ENCODE results near the gene PRSS22. TPM values are rescaled to one million over a fixed set of nuclear protein-coding genes. Genes with fewer than 3 reads are reported as not detected.

PRSS22 gene
- total RNA-seq, 1 donor = not detected

GRCh38 chr16:2821487-2822157 is 36.3 kb downstream of the PRSS22 start:
- H2AFZ ChIP-seq (ENCODE audit: low read length) = no peak overlapping the region
- H3K36me3 ChIP-seq (ENCODE audit: insufficient read depth, low read length) = no peaks in the 10 kb centered on the region
- peaks cover 20% of the 10 kb centered on the region for H3K27me3 ChIP-seq (ENCODE audit: insufficient read depth, low read length)
- no peak overlapping the region for H3K27ac ChIP-seq (ENCODE audit: low read depth, low read length)
- H3K4me3 ChIP-seq (ENCODE audit: insufficient read depth, low read length) = no peak overlapping the region
- H4K20me1 ChIP-seq (ENCODE audit: insufficient read depth, low read length) = no peaks in the 10 kb centered on the region
- no peaks in the 10 kb centered on the region for H3K9me3 ChIP-seq (ENCODE audit: low read depth, low read length)
- DNase-seq (ENCODE audit: insufficient read length, low spot score, missing footprints) = peak; percentile 86
- H3K4me1 ChIP-seq (ENCODE audit: insufficient read depth, low read length) = no peaks in the 10 kb centered on the region
- TF ChIP-seq CTCF (IDR thresholded peaks at IDR 0.05; ENCODE audit: extremely low read depth, low read depth, low read length) = no peak
- no peaks in the 10 kb centered on the region for H3K79me2 ChIP-seq (ENCODE audit: insufficient read depth, low read length)
- H3K4me2 ChIP-seq (ENCODE audit: insufficient read depth, low read length) = no peak overlapping the region

- Histone ChIP-seq H3K4me2 (ENCODE audit: insufficient read depth, low read length) (no peak overlapping the region), H3K9me3 (ENCODE audit: low read depth, low read length) (no peaks in the 10 kb centered on the region), H4K20me1 (ENCODE audit: insufficient read depth, low read length) (no peaks in the 10 kb centered on the region), H3K4me1 (ENCODE audit: insufficient read depth, low read length) (no peaks in the 10 kb centered on the region), H3K27ac (ENCODE audit: low read depth, low read length) (no peak overlapping the region), H3K27me3 (ENCODE audit: insufficient read depth, low read length) (peaks cover 19% of the 10 kb centered on the region), H3K4me3 (ENCODE audit: insufficient read depth, low read length) (no peak overlapping the region), H3K36me3 (ENCODE audit: insufficient read depth, low read length) (no peaks in the 10 kb centered on the region), H3K79me2 (ENCODE audit: insufficient read depth, low read length) (no peaks in the 10 kb centered on the region), H2AFZ (ENCODE audit: low read length) (no peak overlapping the region)
- TF ChIP-seq CTCF (IDR thresholded peaks at IDR 0.05; ENCODE audit: extremely low read depth, low read depth, low read length) = no peak
- peak; percentile 73 for DNase-seq (ENCODE audit: insufficient read length, low spot score, missing footprints)
Measured at GRCh38 chr16:2820836-2821486, 37.0 kb downstream of the PRSS22 start.

GRCh38 chr16:2819939-2820835 is 37.8 kb downstream of the PRSS22 start:
- no peak for TF ChIP-seq CTCF (IDR thresholded peaks at IDR 0.05; ENCODE audit: extremely low read depth, low read depth, low read length)
- no peak overlapping the region for H3K4me2 ChIP-seq (ENCODE audit: insufficient read depth, low read length)
- peaks cover 27% of the 10 kb centered on the region for H3K27me3 ChIP-seq (ENCODE audit: insufficient read depth, low read length)
- no peak overlapping the region for H2AFZ ChIP-seq (ENCODE audit: low read length)
- no peaks in the 10 kb centered on the region for H4K20me1 ChIP-seq (ENCODE audit: insufficient read depth, low read length)
- no peak overlapping the region for H3K27ac ChIP-seq (ENCODE audit: low read depth, low read length)
- no peaks in the 10 kb centered on the region for H3K36me3 ChIP-seq (ENCODE audit: insufficient read depth, low read length)
- no peaks in the 10 kb centered on the region for H3K9me3 ChIP-seq (ENCODE audit: low read depth, low read length)
- no peaks in the 10 kb centered on the region for H3K79me2 ChIP-seq (ENCODE audit: insufficient read depth, low read length)
- peak; percentile 65 for DNase-seq (ENCODE audit: insufficient read length, low spot score, missing footprints)
- no peak overlapping the region for H3K4me3 ChIP-seq (ENCODE audit: insufficient read depth, low read length)
- H3K4me1 ChIP-seq (ENCODE audit: insufficient read depth, low read length) = no peaks in the 10 kb centered on the region

Data from osteoblast (primary cell).